Pancreas (tissue), 10 donors: Measurements from ENCODE around the gene RANBP3. TPM values are rescaled to one million over a fixed set of nuclear protein-coding genes. Genes with fewer than 3 reads are reported as not detected.

Experiments
- ATAC-seq, 4 donors: fragments of 200-7000 bp; cut with Tn5 transposase; one replicate each; pipeline versions ENCODE4 v1.8.0 to v1.9.1; 2020; ENCODE audit warnings: mild to moderate bottlenecking in 4 of 4, moderate library complexity in 4 of 4
- DNase-seq, 6 donors: peaks; one replicate each; pipeline ENCODE4 v3.0.0-alpha.2; 2020
- FAIRE-seq: peaks from 2 replicates; lab custom pipeline; 2012; peaks lifted over from hg19 to GRCh38; lab: Jason Lieb, UNC
- H3K27ac ChIP-seq, 4 donors: fragments of 200-600 bp; sonication (generic); 1 replicate in 3 of 4; 2 replicates in 1 of 4; pipeline versions ENCODE4 v1.5.0 to v1.8.0; 2020
- H3K27me3 ChIP-seq, 4 donors: fragments of 200-600 bp; one replicate each; pipeline ENCODE4 v1.8.0; 2021
- H3K36me3 ChIP-seq, 3 donors: fragments of 200-600 bp; sonication (generic) in 1 of 3; one replicate each; pipeline versions ENCODE4 v1.5.0 to v1.8.0; 2020 to 2021
- H3K4me1 ChIP-seq, 3 donors: fragments of 200-600 bp; one replicate each; pipeline ENCODE4 v1.8.0; 2021
- H3K4me3 ChIP-seq, 4 donors: fragments of 200-600 bp; sonication (generic) in 2 of 4; one replicate each; pipeline versions ENCODE4 v1.5.0 to v1.8.0; 2020 to 2021
- H3K9me3 ChIP-seq, 4 donors: fragments of 200-600 bp; one replicate each; pipeline ENCODE4 v1.8.0; 2021
- CTCF ChIP-seq, 4 donors: fragments of 200-600 bp; sonication (generic) in 3 of 4; IDR thresholded peaks; one replicate each; pipeline versions ENCODE4 v1.5.0 to v1.8.0; 2021; ENCODE audit warnings: antibody characterized with exemption in 4 of 4
- WGBS, 2 donors: extraction: QIAGEN DNeasy Blood & Tissue Kit; methylation state at CpG; one replicate each; pipeline ENCODE4 v1.1.7; 2013; 5-methylcytosine and 5-hydroxymethylcytosine counted together
- intact Hi-C, 3 donors: fragments of 100-400 bp; cut with DNase I; formaldehyde crosslinking; loops; one replicate each; pipeline versions ENCODE4 v1.11.1 to v1.14.2; 2022
- polyA plus RNA-seq, 2 donors: library from polyadenylated mRNA; stranded (reverse); fragments of 200-250 nt; gene quantifications; one replicate each; pipeline ENCODE4 v1.2.3, GENCODE V29; 2013
- total RNA-seq, 6 donors: library from RNA; stranded (reverse); fragmentation: NEBNext Ultra II Directional in 4 of 6; extraction: Animal tissue kit (Norgen Biotek cat#: 25700) in 4 of 6; gene quantifications; one replicate each; pipeline versions ENCODE4 v1.2.1 to v1.2.4, GENCODE V29; 2021 to 2023
- donor health status: healthy with polysubstance abuse.
- donor health status: DM: no; HTN: no; CAD: no; lungs with moderate emphysema.
- donor health status: DM: no; HTN: no; CAD: no.
- donor health status: control.
- donor health status: control.
- donor health status: Bipolar disorder and iron deficiency.
- donor health status: DM: yes; HTN: yes; CAD: no.
- donor health status: DM: no; HTN: no; CAD: no.
- donor health status: DM: no; HTN: no; CAD: no.
- donor health status: DM: yes; HTN: yes; CAD: no.

RANBP3 gene
- total and polyA plus RNA-seq, 8 donors, result 27.6 to 42.2 (median 34.7) TPM

DNA sequence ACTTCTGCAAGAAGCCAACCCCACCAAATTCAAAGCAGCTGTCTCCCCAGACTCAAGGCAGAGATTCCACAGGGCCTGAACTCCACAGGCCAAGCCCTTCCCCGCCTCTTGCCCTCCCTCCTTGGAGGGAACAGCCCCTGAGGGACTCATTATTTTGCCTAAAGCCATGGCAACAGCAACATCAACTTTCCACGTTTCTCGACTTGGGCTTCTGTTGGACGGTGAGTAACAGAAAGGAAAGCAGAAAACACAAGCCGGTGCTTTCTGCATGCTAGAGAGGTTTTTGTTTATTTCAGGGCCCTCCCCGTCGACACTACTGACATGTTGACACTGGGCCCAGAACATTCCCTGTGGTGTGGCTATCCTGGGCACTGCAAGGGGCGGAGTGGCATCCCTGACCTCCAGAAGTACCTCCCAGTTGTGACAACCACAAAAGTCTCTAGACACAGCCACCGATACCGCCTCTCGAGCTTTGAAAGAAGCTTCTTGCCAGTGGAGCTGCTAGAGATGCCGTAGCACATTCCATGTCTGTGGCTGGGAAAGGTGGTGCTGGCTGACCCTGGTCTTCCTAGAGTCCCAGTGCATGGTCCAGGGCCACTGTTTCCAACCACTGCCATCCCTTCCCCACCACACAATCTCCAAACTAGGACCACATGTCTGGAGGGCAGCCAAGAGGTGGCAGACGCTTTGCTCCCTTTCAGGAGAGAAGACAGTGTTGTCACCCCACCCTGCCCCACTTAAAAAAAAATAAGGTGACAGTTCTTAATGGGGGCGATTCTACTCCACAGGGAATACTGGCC is 51.1 kb downstream of the RANBP3 start:
- DNase-seq (peak in 1 of 6 donors; percentile 24), FAIRE-seq (no peak), ATAC-seq (peak in 3 of 4 donors; percentile 25 to 56 (median 55))
- no peaks in the 10 kb centered on the region for H3K9me3 ChIP-seq
- no peak for TF ChIP-seq CTCF (IDR thresholded peaks at IDR 0.05)
- H3K27me3 ChIP-seq, result no peaks in the 10 kb centered on the region
- H3K27ac ChIP-seq, result no peak overlapping the region
- 86 to 88% methylated on average over 14 of the region's 14 CpGs for WGBS, 2 donors
- intact Hi-C loops, result no loop called here
- H3K36me3 ChIP-seq, result peaks cover 3 to 82% (median 22%) of the 10 kb centered on the region in 3 donors
- no peak overlapping the region for H3K4me3 ChIP-seq
- no peaks in the 10 kb centered on the region for H3K4me1 ChIP-seq

DNA sequence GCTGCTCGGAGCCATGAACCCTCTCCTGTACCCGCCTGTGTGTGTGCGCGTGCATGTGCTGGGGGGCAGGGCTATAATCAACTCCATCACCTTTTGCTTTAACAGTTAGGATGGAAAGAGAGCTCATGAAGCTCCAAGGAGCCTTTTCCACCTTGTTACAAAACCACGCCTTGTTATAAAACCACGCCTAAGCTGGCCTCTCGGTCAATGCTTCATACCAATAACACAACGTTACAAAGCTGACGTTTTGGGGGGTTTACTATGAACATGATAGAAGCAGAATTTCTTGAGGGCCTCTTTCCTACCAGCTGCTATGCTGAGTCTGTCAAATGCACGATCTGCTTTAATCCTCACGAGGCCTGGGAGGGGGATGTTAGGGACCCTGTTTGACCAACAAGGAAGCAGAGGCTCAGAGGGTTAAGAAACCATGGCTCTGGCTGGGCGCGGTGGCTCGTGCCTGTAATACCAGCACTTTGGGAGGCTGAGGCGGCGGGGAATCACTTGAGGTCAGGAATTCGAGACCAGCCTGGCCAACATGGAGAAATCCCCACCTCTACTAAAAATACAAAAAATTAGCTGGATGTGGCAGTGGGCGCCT is 52.0 kb downstream of the RANBP3 start:
- DNase-seq, result peak in 1 of 6 donors; percentile 32
- FAIRE-seq, result no peak
- Histone ChIP-seq H3K36me3 (peaks cover 0 to 76% (median 28%) of the 10 kb centered on the region in 3 donors), H3K27ac (no peak overlapping the region), H3K9me3 (no peaks in the 10 kb centered on the region), H3K4me3 (no peak overlapping the region), H3K27me3 (no peaks in the 10 kb centered on the region), H3K4me1 (no peaks in the 10 kb centered on the region)
- TF ChIP-seq CTCF (IDR thresholded peaks at IDR 0.05), result no peak
- 92 to 94% methylated on average over 18 of the region's 18 CpGs for WGBS, 2 donors
- intact Hi-C loops, result no loop called here
- no peak for ATAC-seq

DNA sequence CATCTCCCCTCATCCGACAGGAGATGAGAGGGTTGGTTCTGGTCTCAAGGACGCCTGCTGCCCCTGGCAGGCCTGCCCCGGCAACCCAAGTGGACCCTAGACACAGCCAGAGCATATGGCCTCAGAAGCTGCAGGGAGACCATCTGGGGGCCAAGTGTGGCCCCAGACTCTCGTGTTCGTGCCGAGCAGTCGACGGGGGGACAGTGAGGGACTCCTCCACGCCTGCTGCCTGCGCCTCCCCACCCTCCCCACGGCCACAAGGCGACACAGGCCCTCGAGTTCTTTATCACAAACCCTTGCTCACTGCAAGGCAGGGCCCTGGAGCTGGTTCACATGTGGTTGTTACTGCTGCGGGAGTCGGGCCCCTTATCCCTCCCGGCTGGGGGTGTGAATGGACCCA is 54.6 kb downstream of the RANBP3 start:
- DNase-seq (no peak), FAIRE-seq (no peak), ATAC-seq (no peak)
- H3K27me3 ChIP-seq, result no peaks in the 10 kb centered on the region
- TF ChIP-seq CTCF (IDR thresholded peaks at IDR 0.05), result no peak
- no peak overlapping the region for H3K4me3 ChIP-seq
- 93 to 94% methylated on average over 16 of the region's 16 CpGs for WGBS, 2 donors
- H3K27ac ChIP-seq, result no peak overlapping the region
- no peaks in the 10 kb centered on the region for H3K9me3 ChIP-seq
- intact Hi-C loops, result no loop called here
- H3K36me3 ChIP-seq, result peaks cover 0 to 76% (median 31%) of the 10 kb centered on the region in 3 donors
- no peaks in the 10 kb centered on the region for H3K4me1 ChIP-seq

DNA sequence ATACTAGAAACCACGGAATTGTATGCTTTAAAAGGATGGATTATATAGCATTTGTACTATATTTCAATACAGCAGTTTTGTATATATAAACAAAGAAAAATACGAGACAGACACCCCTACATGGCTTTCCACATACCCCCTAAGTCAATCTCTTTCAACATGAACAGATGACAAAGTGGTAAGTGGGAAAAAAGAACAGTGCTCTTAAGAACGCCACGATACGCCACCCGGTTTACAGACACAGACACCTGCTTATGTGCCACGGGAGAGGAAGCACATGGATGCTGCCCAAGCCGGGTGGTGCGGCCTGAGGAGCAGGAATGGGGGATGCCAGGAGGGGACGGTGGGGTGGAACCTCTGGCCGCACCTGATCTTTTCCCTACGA is 55.8 kb downstream of the RANBP3 start:
- Histone ChIP-seq H3K27ac (no peak overlapping the region), H3K4me3 (no peak overlapping the region), H3K36me3 (peaks cover 0 to 76% (median 40%) of the 10 kb centered on the region in 3 donors), H3K9me3 (no peaks in the 10 kb centered on the region), H3K4me1 (no peaks in the 10 kb centered on the region), H3K27me3 (no peaks in the 10 kb centered on the region)
- intact Hi-C loops, result no loop called here
- DNase-seq (no peak), FAIRE-seq (no peak), ATAC-seq (no peak)
- WGBS, 2 donors, result 92 to 95% methylated on average over 12 of the region's 12 CpGs
- no peak for TF ChIP-seq CTCF (IDR thresholded peaks at IDR 0.05)
